SU-DHL-6 (cell line): ENCODE measurements around the gene METAP1.
"Not testable (repeated sequence)": the region's sequence is repeated elsewhere in the genome, so short reads cannot be mapped to it uniquely, and the experiment has no call there.

Experiments used
- H2AFZ ChIP-seq: fragments of 200-600 bp; sonication (generic); 2 replicates; pipeline ENCODE4 v1.6.1; 2014; ENCODE audit warnings: low read depth, mild to moderate bottlenecking, moderate library complexity, mixed read lengths, antibody characterized with exemption, low read length; ENCODE audit not compliant: severe bottlenecking
- H3F3A ChIP-seq: fragments of 200-600 bp; shearing (Covaris generic); 2 replicates; pipeline ENCODE4 v1.6.0; 2016; ENCODE audit warnings: antibody characterized with exemption, mild to moderate bottlenecking; ENCODE audit not compliant: insufficient read depth
- H3K27ac ChIP-seq: fragments of 200-600 bp; sonication (generic); 2 replicates; pipeline ENCODE4 v1.5.1; 2016; ENCODE audit warnings: low read depth, mild to moderate bottlenecking, low read length, moderate library complexity, mixed read lengths
- H3K27me3 ChIP-seq: fragments of 200-600 bp; sonication (generic), shearing (Covaris generic); 2 replicates; pipeline ENCODE4 v1.6.0; 2014; ENCODE audit warnings: mild to moderate bottlenecking, low read length
- H3K36me3 ChIP-seq: fragments of 200-600 bp; sonication (generic); 2 replicates; pipeline ENCODE4 v1.6.1; 2014; ENCODE audit warnings: mild to moderate bottlenecking, low read length, mixed read lengths
- H3K4me2 ChIP-seq: fragments of 300-600, 200-600 bp; shearing (Covaris generic), sonication (generic); 2 replicates; pipeline ENCODE4 v1.6.0; 2014; ENCODE audit warnings: low read length, low read depth, mild to moderate bottlenecking; ENCODE audit not compliant: poor library complexity, severe bottlenecking
- H3K4me3 ChIP-seq: fragments of 200-600 bp; sonication (generic); 2 replicates; pipeline ENCODE4 v1.5.1; 2014; ENCODE audit warnings: antibody characterized with exemption, low read length, mild to moderate bottlenecking, mixed read lengths; ENCODE audit not compliant: insufficient read depth, poor library complexity, severe bottlenecking
- H3K79me2 ChIP-seq: fragments of 200-600 bp; sonication (generic); 2 replicates; pipeline ENCODE4 v1.6.1; 2014; ENCODE audit warnings: mild to moderate bottlenecking, low read length, moderate library complexity; ENCODE audit not compliant: insufficient read depth
- H3K9ac ChIP-seq: fragments of 200-600 bp; sonication (generic); 2 replicates; pipeline ENCODE4 v1.7.0; 2014; ENCODE audit warnings: mild to moderate bottlenecking, low read length
- H3K9me2 ChIP-seq: fragments of 200-600 bp; sonication (generic); replicated peaks from 2 replicates; pipeline ENCODE4 v1.6.1; 2014; ENCODE audit warnings: low read length; ENCODE audit not compliant: insufficient read depth
- H3K9me3 ChIP-seq: fragments of 200-600 bp; sonication (generic); 2 replicates; pipeline ENCODE4 v1.6.1; 2014; ENCODE audit warnings: low read length, mixed read lengths; ENCODE audit not compliant: insufficient read depth
- H4K20me1 ChIP-seq: fragments of 200-600 bp; sonication (generic); 2 replicates; pipeline ENCODE4 v1.6.1; 2014; ENCODE audit warnings: low read depth, mild to moderate bottlenecking, antibody characterized with exemption, low read length, moderate library complexity, mixed read lengths
- CTCF ChIP-seq: fragments of 200-600 bp; sonication (generic); IDR thresholded peaks from one replicate; pipeline ENCODE4 v1.5.1; 2017; ENCODE audit warnings: antibody characterized with exemption, mild to moderate bottlenecking, low read length, moderate library complexity; ENCODE audit not compliant: insufficient read depth, poor library complexity, severe bottlenecking
- EZH2phosphoT487 ChIP-seq: fragments of 200-600 bp; sonication (generic), shearing (Covaris generic); conservative IDR thresholded peaks from 2 replicates; pipeline ENCODE4 v1.6.1; 2018; ENCODE audit warnings: mild to moderate bottlenecking, antibody characterized with exemption, low read length, moderate library complexity, mixed read lengths

Gene METAP1

GRCh38 chr4:99078336-99078735 is 82.8 kb downstream of the METAP1 start:
- no peak overlapping the region for H3K4me3 ChIP-seq
- no peak overlapping the region for H2AFZ ChIP-seq
- H3F3A ChIP-seq: no peaks in the 10 kb centered on the region
- TF ChIP-seq CTCF: no peak
- TF ChIP-seq EZH2phosphoT487: no peak
- H4K20me1 ChIP-seq: no peaks in the 10 kb centered on the region
- no peaks in the 10 kb centered on the region for H3K79me2 ChIP-seq
- no peak overlapping the region for H3K27ac ChIP-seq
- H3K9me3 ChIP-seq: no peaks in the 10 kb centered on the region
- no peaks in the 10 kb centered on the region for H3K27me3 ChIP-seq
- no peak overlapping the region for H3K4me2 ChIP-seq
- no peaks in the 10 kb centered on the region for H3K36me3 ChIP-seq
- no peak overlapping the region for H3K9ac ChIP-seq
- H3K9me2 ChIP-seq: no peaks in the 10 kb centered on the region

GRCh38 chr4:99078931-99079624 is 83.6 kb downstream of the METAP1 start:
- TF ChIP-seq CTCF: no peak
- no peak for TF ChIP-seq EZH2phosphoT487
- H2AFZ ChIP-seq: no peak overlapping the region
- no peaks in the 10 kb centered on the region for H3K79me2 ChIP-seq
- H3F3A ChIP-seq: no peaks in the 10 kb centered on the region
- H3K9me2 ChIP-seq: no peaks in the 10 kb centered on the region
- H3K4me3 ChIP-seq: no peak overlapping the region
- H3K27ac ChIP-seq: no peak overlapping the region
- no peak overlapping the region for H3K4me2 ChIP-seq
- H3K27me3 ChIP-seq: no peaks in the 10 kb centered on the region
- no peaks in the 10 kb centered on the region for H4K20me1 ChIP-seq
- no peak overlapping the region for H3K9ac ChIP-seq
- no peaks in the 10 kb centered on the region for H3K9me3 ChIP-seq
- no peaks in the 10 kb centered on the region for H3K36me3 ChIP-seq

GRCh38 chr4:99079625-99080295 is 84.2 kb downstream of the METAP1 start:
- Histone ChIP-seq H3K4me3 (no peak overlapping the region), H2AFZ (no peak overlapping the region), H3K4me2 (no peak overlapping the region), H3K9me3 (no peaks in the 10 kb centered on the region), H3K27ac (no peak overlapping the region), H4K20me1 (no peaks in the 10 kb centered on the region), H3F3A (no peaks in the 10 kb centered on the region), H3K79me2 (no peaks in the 10 kb centered on the region), H3K9me2 (no peaks in the 10 kb centered on the region), H3K9ac (no peak overlapping the region), H3K36me3 (no peaks in the 10 kb centered on the region), H3K27me3 (no peaks in the 10 kb centered on the region)
- TF ChIP-seq EZH2phosphoT487: no peak
- no peak for TF ChIP-seq CTCF

- H3K27me3 ChIP-seq, H3K9ac ChIP-seq, H4K20me1 ChIP-seq, H3K4me2 ChIP-seq, H3K36me3 ChIP-seq, H3F3A ChIP-seq, H3K79me2 ChIP-seq, H3K4me3 ChIP-seq, H3K9me2 ChIP-seq, H3K9me3 ChIP-seq, H2AFZ ChIP-seq, H3K27ac ChIP-seq: not testable (repeated sequence)
Measured at GRCh38 chr4:99080869-99081268, 85.3 kb downstream of the METAP1 start.
